Stomach (tissue), 4 donors: ENCODE results near the gene CDH12.

ENCODE experiments used
- EP300 ChIP-seq: sonication (generic); formaldehyde crosslinking; IDR thresholded peaks from one replicate; pipeline ENCODE4 v1.6.1; 2017; ENCODE audit warnings: antibody characterized with exemption
- POLR2A ChIP-seq, 4 donors: fragments of 450-650 bp; IDR thresholded peaks; one replicate each; pipeline ENCODE4 v1.6.1; 2016; ENCODE audit warnings: antibody characterized with exemption in 4 of 4, control low read depth in 2 of 4, mild to moderate bottlenecking in 1 of 4, moderate library complexity in 1 of 4
- TF ChIP-seq, protein P1 (sequence below), 7 experiments: fragments of 450-650 bp in 4 of 7; fragments of 200-600 bp in 3 of 7; sonication (generic) in 3 of 7; IDR thresholded peaks; one replicate each; pipeline ENCODE4 v1.5.1; 2016 to 2019; ENCODE audit warnings: antibody characterized with exemption in 7 of 7, control low read depth in 2 of 7, mild to moderate bottlenecking in 1 of 7

DNA sequence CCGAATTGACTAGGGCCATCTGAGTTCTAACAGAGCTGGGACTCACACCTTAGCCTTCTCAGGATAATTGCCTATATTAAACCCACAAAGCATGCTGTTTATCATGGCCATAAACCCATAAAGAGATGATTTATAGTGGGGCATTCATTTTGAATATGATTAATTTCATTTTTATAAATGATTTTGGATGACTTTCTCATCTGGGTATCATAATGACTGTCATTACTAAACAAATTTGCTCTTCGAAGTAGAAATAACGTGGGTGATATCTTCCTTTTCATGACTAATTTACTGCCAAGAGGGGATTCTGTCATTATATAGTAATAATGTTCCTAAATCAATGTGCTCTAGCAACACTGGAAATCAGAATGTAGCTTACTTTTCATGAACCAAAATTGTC lies 498.2 kb downstream of the CDH12 start:
- TF ChIP-seq, protein P1, sequence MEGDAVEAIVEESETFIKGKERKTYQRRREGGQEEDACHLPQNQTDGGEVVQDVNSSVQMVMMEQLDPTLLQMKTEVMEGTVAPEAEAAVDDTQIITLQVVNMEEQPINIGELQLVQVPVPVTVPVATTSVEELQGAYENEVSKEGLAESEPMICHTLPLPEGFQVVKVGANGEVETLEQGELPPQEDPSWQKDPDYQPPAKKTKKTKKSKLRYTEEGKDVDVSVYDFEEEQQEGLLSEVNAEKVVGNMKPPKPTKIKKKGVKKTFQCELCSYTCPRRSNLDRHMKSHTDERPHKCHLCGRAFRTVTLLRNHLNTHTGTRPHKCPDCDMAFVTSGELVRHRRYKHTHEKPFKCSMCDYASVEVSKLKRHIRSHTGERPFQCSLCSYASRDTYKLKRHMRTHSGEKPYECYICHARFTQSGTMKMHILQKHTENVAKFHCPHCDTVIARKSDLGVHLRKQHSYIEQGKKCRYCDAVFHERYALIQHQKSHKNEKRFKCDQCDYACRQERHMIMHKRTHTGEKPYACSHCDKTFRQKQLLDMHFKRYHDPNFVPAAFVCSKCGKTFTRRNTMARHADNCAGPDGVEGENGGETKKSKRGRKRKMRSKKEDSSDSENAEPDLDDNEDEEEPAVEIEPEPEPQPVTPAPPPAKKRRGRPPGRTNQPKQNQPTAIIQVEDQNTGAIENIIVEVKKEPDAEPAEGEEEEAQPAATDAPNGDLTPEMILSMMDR (IDR thresholded peaks at IDR 0.05): no peak
- TF ChIP-seq POLR2A (IDR thresholded peaks at IDR 0.05): no peak
- no peak for TF ChIP-seq EP300
